KOPT-K1 (cell line): ENCODE measurements around the gene KLHDC7B.

Experiments used
- H3K27ac ChIP-seq: fragments of 200-600 bp; sonication (generic); 2 replicates; pipeline ENCODE4 v1.5.1; 2016; ENCODE audit warnings: antibody characterized with exemption, mild to moderate bottlenecking, low read depth, low read length; ENCODE audit not compliant: poor library complexity, severe bottlenecking
- H3K36me3 ChIP-seq: fragments of 200-600 bp; sonication (generic); 2 replicates; pipeline ENCODE4 v1.5.1; 2017; ENCODE audit warnings: antibody characterized with exemption, mild to moderate bottlenecking, low read length, moderate library complexity; ENCODE audit not compliant: insufficient read depth
- H3K9me3 ChIP-seq: fragments of 200-600 bp; sonication (generic); 2 replicates; pipeline ENCODE4 v1.5.1; 2017; ENCODE audit warnings: antibody characterized with exemption, low read length, mild to moderate bottlenecking; ENCODE audit not compliant: insufficient read depth, poor library complexity, severe bottlenecking

Gene KLHDC7B

DNA sequence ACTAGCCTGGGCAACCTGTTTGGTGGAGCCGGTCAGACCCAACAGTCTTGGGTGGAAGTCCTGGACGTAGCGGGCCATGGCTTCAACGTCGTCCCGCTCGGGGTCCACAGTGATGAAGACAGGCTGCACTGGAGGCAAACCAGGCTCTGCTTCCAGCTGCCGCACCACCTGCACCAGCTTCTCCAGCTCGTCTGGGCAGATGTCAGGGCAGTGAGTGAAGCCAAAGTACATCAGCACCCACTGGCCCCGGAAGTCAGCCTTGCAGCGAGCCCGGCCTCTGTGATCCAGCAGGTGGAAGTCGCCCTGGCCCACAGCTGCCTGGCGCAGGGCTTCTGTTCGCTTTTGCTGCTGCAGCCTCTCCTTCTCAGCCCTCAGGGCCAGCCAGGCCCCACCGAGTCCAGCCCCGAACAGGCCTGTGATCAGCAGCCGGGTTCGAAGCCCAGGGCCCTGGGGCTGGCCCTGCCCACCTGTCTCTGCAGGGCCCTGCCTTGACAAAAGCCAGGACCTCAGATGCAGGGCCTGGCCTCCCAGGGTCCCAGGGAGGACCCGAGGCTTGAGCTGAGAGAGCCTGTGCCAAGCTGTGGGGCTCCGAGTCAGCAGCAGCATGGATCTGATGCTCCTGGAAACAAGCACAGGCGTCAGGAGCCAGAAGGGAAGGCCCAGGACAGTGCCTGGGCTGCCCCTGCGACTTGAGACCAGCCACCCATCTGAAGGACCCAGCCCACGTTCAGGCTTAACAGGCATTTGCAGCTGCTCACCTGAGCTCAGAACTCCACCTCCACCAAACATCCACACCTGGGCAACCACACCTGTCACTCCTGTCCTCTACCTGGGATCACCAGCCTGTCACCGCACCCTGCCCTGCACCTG lies 21.7 kb upstream of the KLHDC7B start:
- peaks cover 54% of the 10 kb centered on the region for H3K36me3 ChIP-seq
- peak overlapping the region; percentile 93 for H3K27ac ChIP-seq
- no peaks in the 10 kb centered on the region for H3K9me3 ChIP-seq

DNA sequence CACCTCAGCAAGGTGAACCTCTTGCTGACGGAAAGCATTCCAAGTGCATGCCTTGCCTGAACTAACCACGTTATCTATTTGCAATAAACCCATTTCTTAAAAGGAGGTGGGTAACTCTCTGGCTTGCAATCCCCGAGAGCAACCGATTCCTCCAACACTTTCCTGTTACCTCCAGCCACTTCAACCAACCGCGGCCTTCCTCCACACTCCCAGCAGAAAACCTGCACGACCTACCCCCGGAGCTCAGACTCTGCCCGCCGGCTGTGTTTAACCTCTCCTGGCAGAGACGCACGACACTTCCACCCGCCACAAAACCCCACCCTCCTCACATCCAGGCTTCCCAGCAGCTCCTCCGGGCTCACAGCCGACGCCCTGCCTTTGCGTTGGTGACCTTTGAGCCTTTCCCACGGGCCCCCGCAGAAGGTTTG lies 21.0 kb upstream of the KLHDC7B start:
- Histone ChIP-seq H3K36me3 (peaks cover 47% of the 10 kb centered on the region), H3K27ac (peak overlapping the region; percentile 93), H3K9me3 (no peaks in the 10 kb centered on the region)

DNA sequence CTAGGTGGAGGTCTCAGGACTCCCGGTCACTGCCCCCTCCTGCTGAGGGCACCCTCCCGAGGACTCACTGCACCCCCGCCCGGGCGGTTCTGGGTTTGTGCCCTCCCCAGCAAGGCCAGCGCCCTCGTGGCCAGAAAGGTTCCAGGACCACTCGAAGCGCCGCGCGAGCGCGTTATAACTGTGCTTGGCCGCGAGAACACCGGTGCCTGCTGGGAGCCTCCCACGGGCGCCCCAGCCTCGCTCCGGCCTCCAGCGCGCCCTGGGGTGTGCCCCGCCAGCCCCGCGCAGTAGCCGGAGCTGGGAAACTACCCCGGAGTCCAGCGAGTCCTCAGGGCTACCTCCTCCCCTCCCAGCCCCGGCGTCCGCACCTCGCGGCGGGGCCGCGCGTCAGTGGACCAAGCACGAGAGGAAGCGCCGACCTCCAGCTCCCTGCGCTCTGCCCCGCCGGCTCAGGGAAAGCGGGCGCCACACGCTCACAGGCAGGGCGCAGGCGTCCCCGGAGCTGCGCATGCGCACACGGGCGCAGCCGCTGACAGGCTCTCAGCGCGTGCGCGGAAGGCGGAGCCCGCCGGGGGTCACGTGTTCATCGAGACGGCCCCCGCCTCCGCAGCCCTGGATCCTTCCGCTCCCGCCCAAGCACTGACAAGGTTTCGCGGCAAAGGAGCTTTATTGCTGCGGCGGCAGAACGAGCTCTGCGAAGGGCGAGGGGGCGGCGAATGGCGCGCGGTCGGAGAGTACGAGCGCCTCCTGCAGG lies 20.4 kb upstream of the KLHDC7B start, which contains the start of gene SCO2:
TSS of gene SCO2 (minus strand) at position 495 of the 754 bp plus-strand sequence. CDS start 1,187 bp downstream, outside the sequence.
- H3K9me3 ChIP-seq, result no peaks in the 10 kb centered on the region
- peaks cover 44% of the 10 kb centered on the region for H3K36me3 ChIP-seq
- H3K27ac ChIP-seq, result peak within 1 kb of the TSS; percentile 93

DNA sequence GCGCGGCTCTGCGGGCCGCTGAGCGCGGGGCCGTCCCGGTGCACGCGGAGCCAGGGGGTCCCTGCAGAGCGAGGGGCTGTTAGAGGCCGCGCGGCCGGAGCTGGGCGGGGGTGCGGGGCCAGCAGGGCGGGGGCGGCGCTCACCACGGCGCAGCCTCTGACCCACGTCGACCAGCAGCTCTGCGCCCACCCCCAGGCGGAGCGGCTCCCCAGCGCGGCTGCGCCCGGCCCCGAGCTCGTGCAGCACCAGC lies 19.9 kb upstream of the KLHDC7B start:
- peaks cover 39% of the 10 kb centered on the region for H3K36me3 ChIP-seq
- H3K27ac ChIP-seq, result peak overlapping the region; percentile 93

DNA sequence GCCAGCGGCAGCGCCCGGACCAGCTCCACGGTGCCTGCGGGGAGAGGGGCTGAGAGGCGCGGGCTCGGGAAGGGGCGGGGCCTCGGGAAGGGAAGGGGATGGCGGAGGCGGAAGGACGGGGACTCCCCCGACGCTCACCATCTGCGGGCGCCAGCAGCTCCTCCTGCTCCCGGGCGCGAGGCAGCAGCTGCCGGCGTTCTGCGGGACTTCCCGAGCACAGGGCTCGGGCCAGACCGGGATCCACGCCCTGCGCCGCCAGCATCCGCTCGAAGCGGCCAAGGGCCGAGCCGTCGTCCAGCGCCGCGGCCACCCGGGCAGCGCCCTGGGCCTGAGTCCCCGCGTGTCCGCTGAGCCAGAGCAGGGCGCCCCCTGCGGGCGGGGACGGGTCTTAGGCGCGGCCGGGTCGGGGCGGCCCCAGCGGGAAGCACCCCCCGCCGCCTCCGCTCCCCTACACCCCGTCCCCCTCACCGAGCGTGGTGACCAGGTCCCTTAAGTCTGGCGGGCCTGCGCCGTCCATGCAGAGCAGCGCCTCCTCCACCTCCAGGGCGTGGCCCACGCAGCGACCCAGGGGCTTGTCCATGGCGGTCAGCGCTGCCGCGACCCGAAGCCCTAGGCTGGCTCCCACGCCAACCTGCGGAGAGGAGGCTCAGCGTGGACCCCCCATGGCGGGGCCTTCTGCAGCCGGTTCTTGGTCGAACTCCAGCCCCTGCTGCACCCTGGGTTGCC lies 19.4 kb upstream of the KLHDC7B start:
- H3K27ac ChIP-seq, result peak overlapping the region; percentile 93
- peaks cover 34% of the 10 kb centered on the region for H3K36me3 ChIP-seq
- H3K9me3 ChIP-seq, result peaks cover 8% of the 10 kb centered on the region

More for the DNA sequence above, 19.9 kb upstream of the KLHDC7B start:
- H3K9me3 ChIP-seq, result peaks cover 3% of the 10 kb centered on the region

DNA sequence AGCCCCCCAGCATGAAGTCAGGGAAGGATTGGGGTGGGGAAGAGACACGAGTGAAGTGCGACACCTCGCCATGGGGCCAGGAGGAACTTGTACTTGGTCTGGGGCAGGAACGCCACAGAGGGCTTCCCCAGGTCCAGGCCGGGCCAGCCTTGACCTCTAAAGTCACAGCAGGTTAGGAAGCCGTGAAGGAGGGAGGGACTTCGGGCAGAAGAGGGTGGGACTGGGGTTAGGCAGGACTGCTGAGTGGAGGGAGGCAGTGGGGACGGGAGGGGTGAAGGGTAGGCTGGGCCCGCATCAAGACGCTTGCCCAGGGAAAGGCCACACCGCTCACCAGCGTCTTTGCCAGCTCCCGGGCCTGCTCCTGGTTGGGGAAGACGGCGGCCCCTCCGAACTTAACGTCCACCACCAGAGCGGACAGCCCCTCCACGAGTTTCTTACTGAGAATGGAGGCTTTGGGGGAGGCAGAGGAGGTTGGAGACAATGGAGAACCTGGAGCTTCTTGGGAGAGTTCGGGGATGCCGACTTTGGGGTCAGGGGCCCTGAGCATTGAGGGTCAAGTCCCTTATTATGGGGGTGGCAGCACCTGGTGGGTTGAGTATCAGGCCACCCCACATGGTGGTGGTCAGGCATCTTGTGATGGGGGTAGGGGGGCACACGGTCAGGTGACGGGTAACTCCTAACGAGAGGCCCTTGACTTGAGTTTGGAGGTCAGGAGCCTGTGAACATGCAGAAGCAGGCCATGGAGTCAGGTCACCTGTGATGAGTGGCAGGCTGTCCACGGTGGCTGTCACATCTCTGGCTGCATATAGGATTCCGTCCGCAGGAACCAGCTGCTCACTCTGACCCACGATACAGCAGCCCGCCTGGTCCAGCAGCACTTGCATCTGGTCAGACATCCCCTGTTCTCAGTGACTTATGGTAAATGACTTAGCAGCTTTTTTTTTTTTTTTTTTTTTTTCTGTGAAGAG lies 18.6 kb upstream of the KLHDC7B start:
- peak overlapping the region; percentile 93 for H3K27ac ChIP-seq
- H3K9me3 ChIP-seq, result peaks cover 10% of the 10 kb centered on the region
- H3K36me3 ChIP-seq, result peaks cover 25% of the 10 kb centered on the region

DNA sequence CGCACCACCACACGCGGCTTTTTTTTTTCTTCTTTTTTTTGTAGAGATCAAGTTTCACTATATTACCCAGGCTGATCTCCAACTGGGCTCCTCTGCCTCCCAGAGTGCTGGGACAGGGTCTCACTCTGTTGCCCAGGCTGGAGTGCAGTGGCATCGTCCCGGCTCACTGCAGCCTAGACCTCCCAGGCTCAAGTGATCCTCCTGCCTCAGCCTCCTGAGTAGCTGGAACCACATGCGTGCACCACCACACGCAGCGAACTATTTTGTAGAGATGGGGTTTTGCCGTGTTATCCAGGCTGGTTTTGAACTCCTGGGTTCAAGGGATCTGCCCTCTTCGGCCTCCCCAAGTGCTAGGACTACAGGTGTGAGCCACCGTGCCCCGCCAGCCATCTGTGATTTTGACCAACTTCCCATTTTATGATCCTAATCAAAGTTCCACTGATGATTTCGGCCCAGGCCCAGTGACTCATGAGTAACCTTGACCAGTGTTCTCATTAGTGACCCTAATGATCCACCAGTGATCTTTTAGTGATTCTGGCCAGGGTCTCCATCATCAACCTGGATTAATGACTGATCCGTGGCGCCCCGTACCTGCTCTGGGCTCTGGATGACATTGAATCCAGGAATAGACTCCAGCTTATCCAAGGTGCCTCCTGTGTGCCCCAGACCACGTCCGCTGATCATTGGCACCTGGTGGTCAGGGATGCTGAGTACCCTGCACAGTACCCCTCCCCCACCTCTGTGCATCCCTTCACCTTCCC lies 17.6 kb upstream of the KLHDC7B start:
- Histone ChIP-seq H3K27ac (no peak overlapping the region), H3K9me3 (peaks cover 10% of the 10 kb centered on the region), H3K36me3 (peaks cover 15% of the 10 kb centered on the region)

DNA sequence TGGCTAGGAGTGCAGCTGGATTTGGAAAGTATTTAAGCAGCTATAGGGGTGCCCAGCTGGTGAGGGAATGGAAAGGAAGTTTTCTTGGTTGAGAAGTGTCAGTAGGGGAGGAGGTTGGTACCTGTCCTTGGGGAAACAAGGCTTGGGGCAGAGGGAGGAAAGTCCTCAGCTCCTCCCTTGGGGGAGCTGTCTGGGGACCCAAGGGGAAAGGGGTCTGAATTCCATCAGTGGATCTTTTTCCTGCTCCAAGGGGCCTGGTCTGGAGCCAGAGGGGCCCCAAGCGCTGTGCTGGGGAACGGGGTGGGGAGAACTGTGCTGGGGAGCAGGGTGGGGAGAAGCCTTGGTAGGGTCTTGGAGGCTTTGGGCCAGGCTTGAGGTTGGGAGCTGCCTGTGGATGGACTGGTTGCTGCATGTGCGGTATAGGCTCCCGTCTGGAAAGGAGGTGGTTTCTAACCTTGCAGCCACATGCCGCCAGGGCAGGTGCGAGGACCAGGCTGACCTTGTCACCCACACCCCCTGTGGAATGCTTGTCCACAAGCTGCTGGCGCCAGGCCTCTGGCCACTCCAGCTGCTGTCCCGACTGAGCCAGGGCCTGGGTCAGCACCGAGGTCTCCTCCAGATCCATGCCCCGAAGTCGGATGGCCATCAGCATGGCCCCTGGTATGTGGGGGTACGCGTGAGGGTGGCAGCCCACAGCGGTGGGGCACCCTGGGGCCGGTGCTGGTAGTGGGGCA lies 16.9 kb upstream of the KLHDC7B start:
- Histone ChIP-seq H3K9me3 (peaks cover 10% of the 10 kb centered on the region), H3K27ac (no peak overlapping the region), H3K36me3 (peaks cover 8% of the 10 kb centered on the region)

DNA sequence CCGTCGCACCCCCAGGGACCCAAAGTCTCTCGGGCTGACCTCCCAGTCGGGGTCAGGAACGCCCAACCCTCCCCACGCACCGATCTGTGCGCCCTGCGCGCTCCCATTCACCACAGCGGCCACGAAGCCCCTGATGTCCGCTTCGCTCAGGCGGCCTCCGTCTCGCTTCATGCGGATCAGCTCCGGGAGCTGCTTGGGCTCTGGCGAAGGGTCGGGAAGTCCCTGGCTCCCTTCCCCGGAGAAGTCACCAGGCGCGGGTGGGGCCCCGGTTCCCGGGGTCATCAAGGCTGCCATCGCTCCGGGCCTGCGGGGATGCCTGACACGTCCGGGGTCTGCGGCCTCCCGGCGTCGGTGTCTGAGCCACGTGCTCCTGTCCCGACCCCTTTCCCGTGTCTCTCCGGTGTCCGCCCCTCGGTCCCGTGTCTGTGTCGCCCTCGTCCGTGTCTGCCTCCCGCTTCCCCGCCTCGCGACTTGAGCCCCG lies 16.2 kb upstream of the KLHDC7B start:
- H3K27ac ChIP-seq, result no peak overlapping the region

DNA sequence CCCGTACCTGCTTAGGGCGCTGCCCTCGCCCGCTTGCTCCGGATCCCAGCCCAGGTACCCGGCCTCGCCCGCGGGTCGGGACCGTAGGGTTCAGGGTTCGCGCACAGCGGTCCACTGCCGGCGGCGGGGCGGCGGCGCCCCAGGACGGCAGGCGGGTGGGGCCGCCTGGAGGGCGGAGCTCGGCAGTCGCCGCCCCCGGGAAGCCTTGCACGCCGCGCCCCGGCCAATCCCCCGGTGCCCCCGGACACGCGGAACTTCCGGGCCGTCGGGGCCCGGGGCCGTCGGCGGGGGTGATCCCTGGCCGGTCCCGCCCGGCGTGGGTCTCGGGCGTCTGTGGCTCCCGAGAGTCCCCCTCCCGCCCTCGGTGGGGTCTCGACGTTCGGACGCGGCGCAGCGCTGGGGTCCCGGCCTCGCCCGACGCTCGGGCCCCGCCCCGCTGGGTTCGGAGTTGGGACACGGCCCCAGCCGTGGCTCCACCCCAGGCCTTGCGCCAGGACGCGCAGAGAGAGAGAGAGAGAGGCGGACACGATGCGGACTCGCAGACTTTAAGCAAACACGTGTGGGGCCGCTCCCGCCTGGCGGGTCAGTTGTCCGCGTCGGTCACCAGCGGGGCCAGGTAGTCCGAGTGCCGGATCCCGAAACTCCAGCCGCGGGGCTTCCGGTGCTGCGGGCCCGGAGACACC lies 15.7 kb upstream of the KLHDC7B start, which contains the start of gene TYMP:
TSS of gene TYMP (minus strand) at position 116 of the 683 bp plus-strand sequence. CDS start 303 bp downstream, outside the sequence.
- H3K9me3 ChIP-seq, result peaks cover 10% of the 10 kb centered on the region
- H3K27ac ChIP-seq, result no peak within 1 kb of the TSS
- H3K36me3 ChIP-seq, result no peaks in the 10 kb centered on the region

More for the DNA sequence above, 16.2 kb upstream of the KLHDC7B start:
- peaks cover 10% of the 10 kb centered on the region for H3K9me3 ChIP-seq
- H3K36me3 ChIP-seq, result peaks cover 2% of the 10 kb centered on the region; the same call in 1 of the 2 replicates

DNA sequence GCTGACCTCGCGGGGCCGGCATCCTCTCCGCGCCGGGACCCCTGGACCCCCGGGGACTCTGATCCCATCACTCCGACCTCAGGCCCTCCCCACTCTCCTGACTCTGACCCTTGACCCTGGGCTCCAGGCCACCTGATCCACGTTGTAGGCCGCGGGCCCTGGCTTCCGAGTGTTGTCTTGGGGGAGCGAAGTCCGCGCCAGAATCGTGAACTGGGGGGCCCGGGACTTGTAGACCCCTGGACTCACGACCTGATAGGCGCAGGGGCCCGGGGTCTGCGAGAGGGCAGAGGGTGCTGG lies 15.2 kb upstream of the KLHDC7B start:
- Histone ChIP-seq H3K9me3 (peaks cover 10% of the 10 kb centered on the region), H3K27ac (no peak overlapping the region)

DNA sequence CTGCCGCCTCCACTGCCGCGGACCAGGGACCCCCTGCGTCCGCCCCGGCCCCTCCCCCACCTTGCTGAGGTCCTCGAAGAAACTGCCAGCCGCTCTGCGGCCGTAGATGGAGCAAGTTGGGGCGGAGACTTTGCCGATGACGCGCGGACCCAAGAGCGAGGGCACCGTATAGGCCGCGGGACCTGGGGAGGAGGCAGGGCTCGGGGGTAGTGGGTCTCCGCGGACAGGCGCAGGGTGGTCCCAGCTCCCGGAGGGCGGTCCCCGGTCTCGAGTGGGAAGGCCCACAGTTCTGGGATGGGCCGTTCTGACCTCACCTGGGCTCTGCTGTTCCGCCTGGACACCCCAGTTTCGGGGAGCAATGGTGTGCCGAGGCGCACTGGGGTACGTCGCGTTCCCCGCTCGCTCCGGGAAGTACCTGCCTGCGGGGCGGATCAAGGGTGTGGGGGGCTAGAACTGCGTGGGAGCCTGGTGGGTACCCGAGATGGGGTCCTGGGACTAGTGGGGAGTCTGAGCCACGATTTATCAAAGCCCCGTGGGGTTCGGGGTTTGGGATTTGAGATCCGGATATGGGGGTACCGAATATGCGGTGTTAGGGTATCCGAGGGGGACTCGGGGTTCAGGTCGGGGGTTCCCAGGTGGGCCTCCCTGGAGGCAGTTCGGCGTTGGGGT lies 14.7 kb upstream of the KLHDC7B start:
- H3K36me3 ChIP-seq, result no peaks in the 10 kb centered on the region
- H3K9me3 ChIP-seq, result peaks cover 10% of the 10 kb centered on the region
- H3K27ac ChIP-seq, result no peak overlapping the region

More for the DNA sequence above, 15.2 kb upstream of the KLHDC7B start:
- H3K36me3 ChIP-seq, result no peaks in the 10 kb centered on the region
